HG03460 (cell line): Measurements from ENCODE around the gene KIAA1958.

ENCODE experiments used
- ATAC-seq: cut with Tn5 transposase; IDR thresholded peaks from one replicate; pipeline ENCODE4 v1.9.1; 2021; ENCODE audit not compliant: unreplicated experiment

Gene KIAA1958

DNA sequence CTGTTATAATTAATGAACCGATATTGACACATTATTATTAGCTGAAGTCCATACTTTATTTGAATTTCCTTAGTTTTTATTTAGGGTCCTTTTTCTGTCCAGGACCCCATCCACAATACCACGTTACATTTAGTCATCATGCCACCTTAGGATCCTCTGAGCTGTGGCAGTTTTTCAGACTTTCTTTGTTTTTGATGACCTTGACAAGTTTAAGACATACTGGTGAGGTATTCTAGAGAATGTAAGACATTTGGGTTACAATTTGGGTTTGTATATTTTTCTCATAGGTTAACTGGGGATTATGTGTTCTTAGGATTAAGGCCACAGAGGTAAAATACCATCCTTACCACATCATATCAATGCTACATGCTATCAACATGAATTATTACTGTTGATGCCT, 42.7 kb downstream of the KIAA1958 start:
- ATAC-seq = no peak

DNA sequence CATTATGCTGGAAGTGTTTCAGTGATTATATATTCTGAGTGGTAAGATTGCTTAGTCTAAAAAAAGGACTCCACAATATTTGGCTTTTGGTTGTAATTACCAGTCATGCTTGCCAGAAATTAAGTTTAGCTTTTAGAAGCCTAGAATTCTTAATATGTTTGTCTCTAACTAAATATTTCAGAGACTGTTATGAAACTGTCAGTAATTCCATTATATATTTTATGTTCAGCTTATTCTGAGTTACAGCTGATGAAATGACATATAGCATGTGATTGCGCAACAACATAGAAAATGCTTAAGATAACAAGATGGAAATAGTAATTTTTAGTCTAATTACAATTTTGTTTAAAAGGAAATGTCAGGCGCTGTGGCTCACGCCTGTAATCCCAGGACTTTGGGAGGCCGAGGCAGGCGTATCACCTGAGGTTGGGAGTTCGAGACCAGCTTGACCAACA, 44.2 kb downstream of the KIAA1958 start:
- ATAC-seq = no peak

DNA sequence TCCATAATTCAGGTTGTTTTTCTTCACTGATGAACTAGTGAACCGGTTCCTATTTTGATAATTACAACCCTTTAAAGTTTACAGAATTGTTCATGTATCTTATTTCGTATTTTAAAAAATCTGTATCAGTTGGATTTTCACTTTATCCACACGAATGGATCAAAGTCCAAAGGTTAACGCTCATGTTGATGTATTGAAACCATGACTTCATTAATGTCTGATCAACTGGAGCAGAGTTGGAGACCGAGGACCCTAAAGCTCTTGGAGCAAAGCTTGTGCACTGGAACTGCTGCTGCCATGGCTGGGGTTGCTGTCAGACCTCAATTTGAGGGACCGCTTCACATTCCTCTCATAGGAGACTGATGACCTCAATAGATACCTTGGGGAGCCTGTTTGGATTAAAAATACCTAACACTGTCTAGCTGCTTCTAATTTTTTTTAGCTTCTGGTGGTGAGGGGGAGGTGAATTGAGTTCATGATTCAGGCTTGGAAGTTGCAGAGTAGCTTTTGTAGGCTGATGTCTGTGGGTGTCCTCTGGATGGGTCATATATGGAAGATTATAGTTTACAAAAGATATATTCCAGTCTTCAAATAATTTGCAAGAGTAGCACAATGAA, 45.1 kb downstream of the KIAA1958 start:
- no peak for ATAC-seq

- no peak for ATAC-seq
Observed at GRCh38 chr9:112532427-112532826, 45.8 kb downstream of the KIAA1958 start.

DNA sequence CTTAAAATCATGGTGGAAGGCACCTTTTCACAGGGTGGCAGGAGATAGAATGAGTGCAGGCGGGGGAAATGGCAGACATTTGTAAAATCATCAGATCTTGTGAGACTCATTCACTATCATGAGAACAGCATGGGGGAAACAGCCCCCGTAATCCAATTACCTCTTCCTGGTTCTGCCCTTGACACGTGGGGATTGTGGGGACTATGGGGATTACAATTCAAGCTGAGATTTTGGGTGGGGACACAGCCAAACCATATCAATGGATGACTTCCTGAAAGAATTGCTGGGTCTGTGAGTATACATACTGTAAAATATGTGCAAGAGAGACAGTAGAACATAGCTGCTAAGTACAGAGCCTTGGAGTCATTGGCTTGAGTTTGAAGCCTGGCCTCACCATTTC, 47.0 kb downstream of the KIAA1958 start:
- ATAC-seq = no peak

DNA sequence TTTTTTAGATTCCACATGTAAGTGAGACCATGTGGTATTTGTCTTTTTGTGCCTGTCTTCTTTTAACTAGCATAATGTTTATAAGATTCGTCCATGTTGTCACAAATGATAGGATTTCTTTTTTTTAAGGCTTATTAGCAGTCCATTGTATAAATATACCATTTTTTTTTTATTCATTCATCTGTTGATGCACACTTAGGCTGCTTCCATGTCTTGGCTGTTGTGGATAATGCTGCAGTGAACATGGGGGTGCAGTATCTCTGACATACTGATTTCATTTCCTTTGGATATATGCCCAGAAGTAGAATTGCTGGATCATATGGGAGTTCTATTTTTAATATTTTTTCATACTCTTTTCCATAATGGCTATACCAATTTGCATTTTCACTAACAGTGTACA, 48.7 kb downstream of the KIAA1958 start:
- no peak for ATAC-seq

DNA sequence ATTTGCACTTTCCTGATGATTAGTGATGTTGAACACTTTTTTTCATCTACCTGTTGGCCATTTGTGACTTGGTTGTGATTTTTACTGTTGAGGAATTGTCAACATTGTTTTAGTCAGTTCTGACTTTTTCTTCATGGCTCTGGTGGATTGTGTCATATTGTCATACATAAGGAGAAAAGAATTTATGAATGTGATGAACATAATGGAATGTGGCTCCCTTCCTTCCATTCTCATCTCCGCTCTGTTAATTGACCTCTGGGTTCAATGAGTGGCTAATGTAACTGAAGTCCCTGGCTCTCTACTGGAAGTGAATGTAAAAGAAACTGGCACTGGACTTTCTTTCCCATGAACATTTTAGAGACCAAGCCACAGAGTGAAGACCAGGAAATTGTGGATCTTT, 49.2 kb downstream of the KIAA1958 start:
- no peak for ATAC-seq

DNA sequence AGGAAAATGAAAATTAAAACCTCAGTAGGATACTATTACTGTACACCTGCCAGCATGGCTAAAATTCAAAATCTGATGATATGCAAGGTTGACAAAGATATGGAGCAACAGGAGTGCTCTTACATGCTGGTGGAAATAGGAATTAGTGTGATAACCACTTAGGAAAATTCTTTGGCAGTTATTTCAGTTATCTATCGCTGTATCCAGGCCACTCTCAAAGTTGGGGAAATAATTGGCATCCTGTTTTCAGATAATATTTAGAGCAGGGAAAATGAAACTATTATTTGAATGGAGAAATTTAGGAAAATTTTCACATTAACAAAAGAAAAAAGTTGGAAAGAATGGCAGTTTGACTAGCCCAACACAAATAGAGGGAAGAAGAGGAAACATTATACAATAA, 50.9 kb downstream of the KIAA1958 start:
- no peak for ATAC-seq

DNA sequence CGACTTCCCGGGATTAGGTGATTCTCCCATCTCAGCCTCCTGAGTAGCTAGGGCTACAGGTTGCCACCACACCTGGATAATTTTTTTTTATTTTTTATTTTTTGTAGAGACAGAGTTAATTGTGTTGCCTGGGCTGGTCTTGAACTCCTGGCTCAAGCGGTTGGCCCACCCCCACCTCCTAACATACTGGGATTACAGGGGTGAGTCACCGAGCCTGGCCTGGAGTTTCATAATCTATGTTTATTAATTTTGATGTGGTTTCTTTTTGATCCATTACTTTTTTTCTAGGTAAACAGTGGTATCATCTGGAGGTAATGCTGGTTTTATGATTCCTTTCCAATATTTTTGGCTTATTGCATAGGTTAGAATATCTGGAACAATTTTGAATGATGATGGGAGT, 54.2 kb downstream of the KIAA1958 start:
- ATAC-seq = no peak

DNA sequence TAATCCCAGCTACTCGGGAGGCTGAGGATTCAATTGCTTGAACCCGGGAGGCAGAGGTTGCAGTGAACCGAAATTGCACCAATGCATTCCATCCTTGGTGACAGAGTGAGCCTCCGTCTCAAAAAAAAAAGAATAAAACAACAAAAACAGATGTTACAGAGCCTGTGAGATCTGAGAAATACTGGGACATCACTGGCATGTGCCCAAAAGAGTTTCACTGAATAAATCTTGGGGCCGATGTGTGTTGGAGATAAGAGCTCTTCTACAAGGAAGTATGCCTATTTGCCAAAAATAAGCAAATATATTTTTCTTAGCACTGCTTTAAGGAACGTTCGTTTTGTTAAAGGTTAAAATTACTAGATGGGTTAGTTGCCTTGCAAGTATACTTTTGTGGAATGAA, 55.1 kb downstream of the KIAA1958 start:
- no peak for ATAC-seq

DNA sequence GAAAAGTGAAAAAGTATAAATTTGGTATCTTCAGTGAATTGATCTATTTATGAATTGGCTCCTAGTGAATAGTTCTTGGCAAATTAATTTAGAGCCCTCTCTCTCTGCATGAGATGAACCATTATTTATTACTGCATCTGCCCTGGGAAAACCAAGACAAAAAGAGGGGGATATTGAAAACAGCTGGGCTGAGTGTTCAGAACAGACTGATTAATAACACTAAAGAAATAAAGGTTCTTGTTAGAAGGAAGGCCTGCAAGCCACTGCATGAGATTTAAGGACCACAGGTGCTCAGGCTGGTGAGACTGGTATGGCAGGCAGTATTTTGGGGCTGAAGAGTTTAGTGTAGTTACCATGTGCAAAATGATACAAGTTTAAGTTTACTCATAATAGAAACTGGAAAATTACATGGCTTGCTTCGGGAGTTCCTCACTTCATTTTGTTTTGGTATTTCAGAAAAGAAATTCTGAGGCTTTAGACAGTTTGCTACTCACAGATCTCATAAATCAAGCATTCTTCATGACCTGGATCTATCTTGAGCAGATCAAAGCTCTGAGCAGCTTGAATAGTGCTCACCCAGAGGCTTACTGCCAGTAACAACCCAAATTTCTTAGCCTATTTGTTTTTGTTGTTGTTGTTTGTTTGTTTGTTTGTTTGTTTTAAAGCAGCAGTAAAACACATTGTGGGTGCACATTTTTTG, 56.1 kb downstream of the KIAA1958 start:
- no peak for ATAC-seq

- ATAC-seq = no peak
Observed at GRCh38 chr9:112544477-112544876, 57.9 kb downstream of the KIAA1958 start.

DNA sequence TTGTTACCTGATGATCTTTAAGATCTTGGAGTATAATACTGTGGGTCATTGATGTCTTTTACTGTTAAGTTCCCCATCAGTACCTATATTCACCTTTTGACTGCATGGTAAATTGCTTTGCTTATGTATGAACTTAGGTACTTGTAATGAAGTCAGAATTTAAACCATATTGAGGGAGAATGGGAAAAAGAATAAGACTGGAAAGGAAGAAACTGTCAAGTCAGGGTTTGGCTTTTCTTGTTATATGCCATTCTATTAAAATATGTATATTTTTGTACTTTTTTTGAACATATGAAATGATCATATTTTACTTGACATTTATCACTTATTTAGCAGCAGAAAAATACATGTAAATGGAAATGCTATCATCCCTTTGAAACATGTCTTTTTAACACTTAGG, 58.6 kb downstream of the KIAA1958 start:
- no peak for ATAC-seq

- ATAC-seq = no peak
Observed at GRCh38 chr9:112546149-112547012, 59.8 kb downstream of the KIAA1958 start.

GRCh38 chr9:112548051-112548440, 61.4 kb downstream of the KIAA1958 start:
- no peak for ATAC-seq

DNA sequence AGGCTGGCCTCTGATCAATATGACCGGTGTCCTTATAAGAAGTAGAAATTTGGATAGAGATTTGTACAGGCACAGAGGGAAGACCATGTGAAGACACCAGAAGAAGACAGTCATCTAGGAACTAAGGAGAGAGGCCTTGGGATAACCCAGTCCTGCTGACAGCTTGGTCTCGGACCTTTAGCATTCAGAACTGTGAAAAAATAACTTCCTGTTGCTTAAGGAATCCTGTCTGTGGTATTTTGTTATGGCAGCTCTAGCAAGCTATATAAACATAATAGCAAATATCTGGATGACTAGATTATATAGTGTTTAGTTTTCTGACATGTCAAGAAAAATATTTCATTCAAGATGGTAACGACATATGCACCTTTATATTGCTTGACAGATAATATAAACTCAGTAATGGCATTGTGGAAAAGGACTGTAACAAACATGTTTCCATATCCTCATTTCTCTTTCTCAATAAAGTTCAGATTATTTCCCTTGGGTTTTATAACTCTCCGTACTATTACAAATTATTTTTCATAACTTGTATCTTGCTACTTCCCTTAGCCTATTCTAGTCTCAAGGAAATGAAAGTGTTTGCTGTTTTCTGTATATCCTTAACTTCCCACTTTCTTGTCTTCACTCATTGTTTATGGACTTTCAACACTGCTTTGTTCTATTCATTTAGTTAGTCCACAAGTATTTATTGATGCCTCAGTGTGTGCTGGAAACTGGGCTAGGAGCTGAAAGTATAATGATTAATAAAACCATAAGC, 62.4 kb downstream of the KIAA1958 start:
- ATAC-seq = no peak

DNA sequence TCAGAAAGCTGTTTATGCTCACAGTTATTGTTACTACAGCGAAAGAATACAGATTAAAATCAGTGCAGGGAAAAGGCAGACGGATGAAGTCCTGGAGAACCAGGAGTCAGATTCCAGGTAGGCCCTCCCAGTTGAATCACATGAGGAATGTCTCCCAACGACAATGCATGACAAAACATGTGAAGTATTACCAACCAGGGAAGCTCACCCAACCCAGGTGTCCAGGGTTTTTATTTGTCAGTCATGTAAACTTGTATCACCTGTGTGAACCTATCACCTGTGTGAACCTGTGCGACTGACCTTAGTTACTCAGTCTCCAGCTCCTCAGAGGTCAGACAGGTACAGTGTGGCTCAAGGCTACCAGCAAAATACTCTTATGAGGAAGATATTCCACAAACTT, 63.9 kb downstream of the KIAA1958 start:
- no peak for ATAC-seq

DNA sequence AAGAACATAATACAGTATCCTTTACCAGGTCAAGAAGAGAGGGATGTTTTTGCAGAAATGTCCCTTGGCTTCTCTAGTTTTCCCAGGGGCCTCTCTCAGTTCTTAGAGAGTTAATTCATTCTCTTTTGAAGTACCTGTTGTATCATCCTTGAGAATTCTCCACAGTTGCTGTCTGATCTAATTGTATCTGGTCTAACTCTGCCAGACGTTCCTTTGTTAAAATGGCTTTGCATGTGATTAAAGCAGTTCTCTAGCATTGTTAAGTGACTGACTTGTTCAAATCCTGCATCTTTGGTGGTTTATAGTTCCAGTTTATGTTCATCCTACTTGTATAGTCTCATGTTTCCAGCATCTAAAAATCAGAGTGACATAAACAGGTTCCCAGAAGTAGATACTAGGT, 65.0 kb downstream of the KIAA1958 start:
- ATAC-seq = no peak

GRCh38 chr9:112552229-112553056, 65.8 kb downstream of the KIAA1958 start:
- no peak for ATAC-seq

GRCh38 chr9:112553256-112553826, 66.7 kb downstream of the KIAA1958 start:
- no peak for ATAC-seq
